Endothelial cell (in vitro differentiated cells): ENCODE measurements around the gene PHACTR1. TPM values are rescaled to one million over a fixed set of nuclear protein-coding genes. Genes with fewer than 3 reads are reported as not detected.

Experiments
- DNase-seq: peaks from one replicate; pipeline ENCODE4 v3.0.0; 2021; ENCODE audit warnings: low spot score
- H3K27ac Mint-ChIP-seq: one replicate; pipeline ENCODE4 v1.8.0; 2021; ENCODE audit warnings: mixed read lengths, inconsistent platforms; ENCODE audit not compliant: unreplicated experiment
- H3K27me3 Mint-ChIP-seq: one replicate; pipeline ENCODE4 v1.8.0; 2021; ENCODE audit warnings: mild to moderate bottlenecking, moderate library complexity, mixed read lengths, inconsistent platforms; ENCODE audit not compliant: unreplicated experiment
- H3K36me3 Mint-ChIP-seq: one replicate; pipeline ENCODE4 v1.8.0; 2021; ENCODE audit warnings: mild to moderate bottlenecking, low read depth, mixed read lengths, inconsistent platforms; ENCODE audit not compliant: unreplicated experiment
- H3K4me1 Mint-ChIP-seq: one replicate; pipeline ENCODE4 v1.8.0; 2021; ENCODE audit warnings: mild to moderate bottlenecking, mixed read lengths, inconsistent platforms; ENCODE audit not compliant: unreplicated experiment
- H3K4me3 Mint-ChIP-seq: one replicate; pipeline ENCODE4 v1.8.0; 2021; ENCODE audit warnings: mild to moderate bottlenecking, mixed read lengths, inconsistent platforms; ENCODE audit not compliant: unreplicated experiment
- H3K9me3 Mint-ChIP-seq: one replicate; pipeline ENCODE4 v1.8.0; 2021; ENCODE audit warnings: mixed read lengths, inconsistent platforms; ENCODE audit not compliant: unreplicated experiment
- total RNA-seq: library from RNA; stranded (reverse); fragmentation: NEBNext Ultra II Directional; extraction: Animal tissue kit (Norgen Biotek cat#: 25700); gene quantifications from one replicate; pipeline ENCODE4 v1.2.1, GENCODE V29; 2021; ENCODE audit not compliant: unreplicated experiment
- TF ChIP-seq, protein P1 (sequence below): fragments of 200-600 bp; sonication (generic); IDR thresholded peaks from one replicate; pipeline ENCODE4 v1.5.0; 2021; ENCODE audit warnings: antibody characterized with exemption; ENCODE audit not compliant: unreplicated experiment

PHACTR1 gene
- total RNA-seq, 1 donor from 2014 or later: 39.9 TPM

DNA sequence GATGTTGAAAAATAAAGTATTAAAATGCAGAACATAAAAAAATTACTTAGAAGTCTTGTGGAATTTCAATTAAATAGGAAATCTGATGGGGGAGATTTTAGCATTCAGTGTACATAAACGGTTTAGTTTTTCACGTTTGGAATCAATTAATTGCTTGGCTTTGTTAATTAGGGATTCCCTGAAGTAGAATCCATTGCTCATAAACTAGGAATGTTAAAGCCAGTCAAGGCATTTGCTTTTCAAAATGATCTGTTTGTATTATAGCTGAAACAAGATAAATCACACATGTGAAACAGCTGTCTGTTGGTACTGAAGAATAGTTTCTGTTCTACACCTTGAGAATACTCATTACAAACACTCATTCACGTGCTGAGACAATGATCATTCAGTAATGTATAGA is 313.8 kb downstream of the PHACTR1 start:
- Mint-ChIP-seq H3K4me1 (peaks cover 7% of the 10 kb centered on the region), H3K36me3 (no peaks in the 10 kb centered on the region), H3K27ac (no peak overlapping the region), H3K4me3 (no peak overlapping the region), H3K27me3 (peaks cover 6% of the 10 kb centered on the region), H3K9me3 (no peaks in the 10 kb centered on the region)
- TF ChIP-seq, protein P1, sequence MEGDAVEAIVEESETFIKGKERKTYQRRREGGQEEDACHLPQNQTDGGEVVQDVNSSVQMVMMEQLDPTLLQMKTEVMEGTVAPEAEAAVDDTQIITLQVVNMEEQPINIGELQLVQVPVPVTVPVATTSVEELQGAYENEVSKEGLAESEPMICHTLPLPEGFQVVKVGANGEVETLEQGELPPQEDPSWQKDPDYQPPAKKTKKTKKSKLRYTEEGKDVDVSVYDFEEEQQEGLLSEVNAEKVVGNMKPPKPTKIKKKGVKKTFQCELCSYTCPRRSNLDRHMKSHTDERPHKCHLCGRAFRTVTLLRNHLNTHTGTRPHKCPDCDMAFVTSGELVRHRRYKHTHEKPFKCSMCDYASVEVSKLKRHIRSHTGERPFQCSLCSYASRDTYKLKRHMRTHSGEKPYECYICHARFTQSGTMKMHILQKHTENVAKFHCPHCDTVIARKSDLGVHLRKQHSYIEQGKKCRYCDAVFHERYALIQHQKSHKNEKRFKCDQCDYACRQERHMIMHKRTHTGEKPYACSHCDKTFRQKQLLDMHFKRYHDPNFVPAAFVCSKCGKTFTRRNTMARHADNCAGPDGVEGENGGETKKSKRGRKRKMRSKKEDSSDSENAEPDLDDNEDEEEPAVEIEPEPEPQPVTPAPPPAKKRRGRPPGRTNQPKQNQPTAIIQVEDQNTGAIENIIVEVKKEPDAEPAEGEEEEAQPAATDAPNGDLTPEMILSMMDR: no peak
- DNase-seq: no peak

DNA sequence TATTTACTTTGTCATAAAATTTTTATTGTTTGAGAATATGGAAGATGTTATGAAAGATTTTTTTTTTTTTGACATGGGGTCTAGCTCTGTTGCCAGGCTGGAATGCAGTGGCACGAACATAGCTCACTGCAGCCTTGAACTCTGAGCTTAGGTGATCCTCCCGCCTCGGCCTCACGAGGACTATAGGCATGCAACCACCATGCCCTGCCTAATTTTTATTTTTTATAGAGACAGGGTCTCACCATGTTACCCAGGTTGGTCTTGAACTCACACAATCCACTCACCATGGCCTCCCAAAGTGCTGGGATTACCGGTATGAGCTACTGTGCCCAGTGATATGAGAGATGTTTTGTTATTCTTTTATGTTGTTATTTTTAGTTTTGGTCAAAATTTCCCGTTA is 316.0 kb downstream of the PHACTR1 start:
- no peak for DNase-seq
- Mint-ChIP-seq H3K9me3 (no peaks in the 10 kb centered on the region), H3K36me3 (no peaks in the 10 kb centered on the region), H3K4me1 (no peaks in the 10 kb centered on the region), H3K27me3 (peaks cover 3% of the 10 kb centered on the region), H3K27ac (no peak overlapping the region), H3K4me3 (no peak overlapping the region)
- TF ChIP-seq, protein P1: no peak

DNA sequence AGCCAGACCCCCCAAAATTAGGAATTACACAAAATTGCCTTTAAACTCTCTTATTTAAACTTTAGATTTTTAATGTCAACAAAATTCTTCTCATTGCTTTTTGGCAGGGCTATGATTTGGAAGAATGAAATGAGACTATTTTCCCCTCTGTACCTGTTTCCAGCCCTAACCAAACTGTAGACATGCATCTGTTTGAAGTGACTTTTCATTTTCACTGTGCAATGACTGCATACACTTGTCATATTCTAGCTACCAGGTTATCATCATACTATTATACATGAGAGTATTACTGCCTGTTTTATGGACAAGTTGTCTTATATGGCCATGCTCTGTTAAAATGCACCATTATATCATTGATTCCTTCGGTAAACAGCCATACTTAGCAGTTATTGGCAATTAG is 316.6 kb downstream of the PHACTR1 start:
- Mint-ChIP-seq H3K9me3 (no peaks in the 10 kb centered on the region), H3K4me1 (no peaks in the 10 kb centered on the region), H3K27me3 (peaks cover 3% of the 10 kb centered on the region), H3K4me3 (no peak overlapping the region), H3K27ac (no peak overlapping the region), H3K36me3 (no peaks in the 10 kb centered on the region)
- TF ChIP-seq, protein P1: no peak
- DNase-seq: no peak

DNA sequence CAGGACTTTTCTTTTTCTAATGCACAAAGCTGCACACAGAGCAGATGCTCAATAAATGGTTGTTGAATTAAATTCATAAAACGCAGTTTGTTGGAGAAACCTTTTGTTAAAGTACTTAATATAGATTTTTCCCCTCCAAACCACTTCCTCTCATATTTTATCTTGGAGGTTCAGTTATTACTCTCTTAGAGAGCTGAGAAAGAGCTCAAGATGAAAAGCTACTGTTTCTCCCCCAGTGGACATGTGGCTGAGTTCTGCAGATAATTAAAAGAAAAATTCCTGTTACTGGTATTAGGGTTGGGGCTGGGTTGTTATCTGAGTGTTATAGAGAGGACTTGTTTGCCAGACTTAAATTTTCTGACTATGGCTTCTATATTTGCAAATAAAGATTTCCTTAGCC is 317.7 kb downstream of the PHACTR1 start:
- Mint-ChIP-seq H3K27ac (no peak overlapping the region), H3K36me3 (no peaks in the 10 kb centered on the region), H3K4me3 (no peak overlapping the region), H3K4me1 (no peaks in the 10 kb centered on the region), H3K9me3 (no peaks in the 10 kb centered on the region), H3K27me3 (no peaks in the 10 kb centered on the region)
- TF ChIP-seq, protein P1: no peak
- DNase-seq: no peak

DNA sequence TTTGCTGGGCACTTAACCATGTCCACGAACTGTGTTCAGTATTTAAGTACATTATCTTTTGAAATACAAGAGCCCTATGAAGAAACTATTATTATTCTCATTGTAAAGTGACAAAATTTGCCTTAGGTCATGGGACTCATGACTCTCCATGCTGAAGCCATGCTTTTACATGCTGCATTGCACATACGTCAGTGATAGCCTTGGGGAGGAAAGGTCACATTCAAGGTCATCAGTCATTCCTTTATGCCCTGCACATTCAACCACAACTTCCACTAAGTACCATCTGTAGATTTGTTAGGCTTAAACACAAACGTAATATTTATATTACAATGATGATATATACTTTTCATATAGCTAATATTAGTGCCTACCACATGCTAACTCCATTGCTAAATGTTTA is 319.0 kb downstream of the PHACTR1 start:
- no peak for DNase-seq
- Mint-ChIP-seq H3K36me3 (no peaks in the 10 kb centered on the region), H3K9me3 (no peaks in the 10 kb centered on the region), H3K27ac (no peak overlapping the region), H3K4me1 (no peaks in the 10 kb centered on the region), H3K4me3 (no peak overlapping the region), H3K27me3 (no peaks in the 10 kb centered on the region)
- TF ChIP-seq, protein P1: no peak
